HEK293 (cell line): Measurements from ENCODE around the gene PCP4.

Source experiments
- CTCF ChIA-PET: fragments of 350-600 bp; formaldehyde crosslinking; extraction: SDS; loops from one replicate; lab custom pipeline; 2021; ENCODE audit warnings: antibody characterized with exemption; lab: Yijun Ruan, JAX
- POLR2A ChIA-PET: fragments of 300-600 bp; formaldehyde crosslinking; extraction: SDS; loops from one replicate; lab custom pipeline; 2020; ENCODE audit warnings: antibody characterized with exemption, inconsistent platforms; lab: Yijun Ruan, JAX
- H3K27ac ChIP-seq: fragments of 200-500 bp; sonication (Bioruptor generic); 2 replicates; pipeline ENCODE4 v1.5.1; 2014; ENCODE audit warnings: low read depth, low read length, control low read depth, inconsistent platforms; ENCODE audit errors: extremely low read depth
- H3K36me3 ChIP-seq, 2 experiments: fragments of 200-500 bp in 1 of 2; sonication (Bioruptor generic) in 1 of 2; 1 replicate in 1 of 2; 2 replicates in 1 of 2; pipeline ENCODE4 v1.5.1; 2014 to 2017; ENCODE audit warnings: inconsistent platforms in 2 of 2, low read length in 2 of 2; ENCODE audit not compliant: control insufficient read depth in 2 of 2, insufficient read depth in 1 of 2
- H3K4me1 ChIP-seq: fragments of 200-500 bp; sonication (Bioruptor generic); 2 replicates; pipeline ENCODE4 v1.5.1; 2014; ENCODE audit warnings: mild to moderate bottlenecking, low read length, inconsistent platforms; ENCODE audit not compliant: control insufficient read depth, insufficient read depth
- H3K4me3 ChIP-seq: 2 replicates; pipeline ENCODE4 v1.5.1; 2011; ENCODE audit warnings: low read depth, mild to moderate bottlenecking, control low read depth, low read length, moderate library complexity
- H3K9me3 ChIP-seq: fragments of 200-500 bp; sonication (Bioruptor generic); 2 replicates; pipeline ENCODE4 v1.5.1; 2014; ENCODE audit warnings: low read depth, low read length, inconsistent platforms; ENCODE audit not compliant: control insufficient read depth, insufficient read depth
- ATF2 ChIP-seq: fragments of 450-650 bp; formaldehyde crosslinking; IDR thresholded peaks from 2 replicates; pipeline ENCODE4 v1.5.1; 2016; ENCODE audit warnings: missing biosample characterization, missing genetic modification characterization, low read depth
- TSHZ1 ChIP-seq: fragments of 450-650 bp; formaldehyde crosslinking; IDR thresholded peaks from 2 replicates; pipeline ENCODE4 v1.5.1; 2016; ENCODE audit warnings: missing biosample characterization, missing genetic modification characterization, borderline replicate concordance
- ZBTB11 ChIP-seq: fragments of 450-650 bp; formaldehyde crosslinking; conservative IDR thresholded peaks from 2 replicates; pipeline ENCODE4 v1.5.1; 2016; ENCODE audit warnings: low read depth, missing biosample characterization, missing genetic modification characterization
- ZFP41 ChIP-seq: fragments of 450-650 bp; formaldehyde crosslinking; IDR thresholded peaks from 2 replicates; pipeline ENCODE4 v1.5.1; 2016; ENCODE audit warnings: missing biosample characterization, missing genetic modification characterization, borderline replicate concordance
- ZNF140 ChIP-seq: fragments of 450-650 bp; formaldehyde crosslinking; IDR thresholded peaks from 2 replicates; pipeline ENCODE4 v1.5.1; 2016; ENCODE audit warnings: missing biosample characterization, missing genetic modification characterization
- ZNF155 ChIP-seq: fragments of 450-650 bp; formaldehyde crosslinking; IDR thresholded peaks from 2 replicates; pipeline ENCODE4 v1.5.1; 2016; ENCODE audit warnings: missing biosample characterization, missing genetic modification characterization
- ZNF16 ChIP-seq: fragments of 450-650 bp; formaldehyde crosslinking; IDR thresholded peaks from 2 replicates; pipeline ENCODE4 v1.5.1; 2016; ENCODE audit warnings: low read depth, missing biosample characterization, missing genetic modification characterization
- ZNF175 ChIP-seq: fragments of 450-650 bp; formaldehyde crosslinking; IDR thresholded peaks from 2 replicates; pipeline ENCODE4 v1.5.1; 2016; ENCODE audit warnings: missing biosample characterization, missing genetic modification characterization
- ZNF19 ChIP-seq: fragments of 450-650 bp; formaldehyde crosslinking; IDR thresholded peaks from 2 replicates; pipeline ENCODE4; 2016; ENCODE audit warnings: missing biosample characterization, missing genetic modification characterization, low read depth
- ZNF341 ChIP-seq: fragments of 450-650 bp; formaldehyde crosslinking; IDR thresholded peaks from 2 replicates; pipeline ENCODE4; 2016; ENCODE audit warnings: low read depth, missing biosample characterization, missing genetic modification characterization
- ZNF404 ChIP-seq: fragments of 450-650 bp; formaldehyde crosslinking; IDR thresholded peaks from 2 replicates; pipeline ENCODE4 v1.5.1; 2017; ENCODE audit warnings: missing biosample characterization, missing genetic modification characterization
- ZNF433 ChIP-seq: fragments of 450-650 bp; formaldehyde crosslinking; IDR thresholded peaks from 2 replicates; pipeline ENCODE4 v1.5.1; 2016; ENCODE audit warnings: missing biosample characterization, missing genetic modification characterization, low read depth
- ZNF473 ChIP-seq: fragments of 450-650 bp; formaldehyde crosslinking; IDR thresholded peaks from 2 replicates; pipeline ENCODE4 v1.5.1; 2017; ENCODE audit warnings: missing biosample characterization, missing genetic modification characterization
- ZNF558 ChIP-seq: fragments of 450-650 bp; formaldehyde crosslinking; IDR thresholded peaks from 2 replicates; pipeline ENCODE4 v1.5.1; 2016; ENCODE audit warnings: missing biosample characterization, missing genetic modification characterization
- ZNF621 ChIP-seq: fragments of 450-650 bp; formaldehyde crosslinking; IDR thresholded peaks from 2 replicates; pipeline ENCODE4 v1.5.1; 2017; ENCODE audit warnings: missing biosample characterization, missing genetic modification characterization
- ZNF645 ChIP-seq: fragments of 450-650 bp; formaldehyde crosslinking; IDR thresholded peaks from 2 replicates; pipeline ENCODE4; 2016; ENCODE audit warnings: missing biosample characterization, missing genetic modification characterization
- ZNF664 ChIP-seq: fragments of 450-650 bp; formaldehyde crosslinking; IDR thresholded peaks from 2 replicates; pipeline ENCODE4 v1.5.1; 2016; ENCODE audit warnings: missing biosample characterization, missing genetic modification characterization
- ZNF843 ChIP-seq: fragments of 450-650 bp; formaldehyde crosslinking; IDR thresholded peaks from 2 replicates; pipeline ENCODE4 v1.5.1; 2016; ENCODE audit warnings: missing biosample characterization, missing genetic modification characterization
- ZSCAN18 ChIP-seq: fragments of 450-650 bp; formaldehyde crosslinking; IDR thresholded peaks from 2 replicates; pipeline ENCODE4 v1.5.1; 2016; ENCODE audit warnings: missing biosample characterization, missing genetic modification characterization

Gene PCP4

GRCh38 chr21:39881661-39882060 lies 14.4 kb downstream of the PCP4 start (continued):
- TF ChIP-seq ZNF19 (tag by site-specific recombination): no peak
- no peak for TF ChIP-seq ZNF621 (tag by site-specific recombination)
- no peak for TF ChIP-seq ZNF16 (tag by site-specific recombination)

- no peak for TF ChIP-seq ZFP41 (tag by site-specific recombination)
- no peak for TF ChIP-seq ZNF558 (tag by site-specific recombination)
- no peak for TF ChIP-seq ZNF645 (tag by site-specific recombination)
- TF ChIP-seq ZBTB11 (tag by site-specific recombination): no peak
- no peak for TF ChIP-seq ZNF843 (tag by site-specific recombination)
- no peak for TF ChIP-seq ZNF155 (tag by site-specific recombination)
- TF ChIP-seq TSHZ1: no peak
- TF ChIP-seq ZNF341: no peak
- no peak for TF ChIP-seq ZNF140 (tag by site-specific recombination)
- no peak for TF ChIP-seq ZNF175 (tag by site-specific recombination)
- no peak for TF ChIP-seq ZNF433
- TF ChIP-seq ZNF473: no peak
- no peak for TF ChIP-seq ZNF404 (tag by site-specific recombination)
- TF ChIP-seq ATF2: no peak
- no peak for TF ChIP-seq ZSCAN18 (tag by site-specific recombination)
- TF ChIP-seq ZNF664 (tag by site-specific recombination): no peak
- TF ChIP-seq, all 188 proteins: peak for 0
- no peaks in the 10 kb centered on the region for H3K36me3 ChIP-seq
- H3K27ac ChIP-seq: no peak overlapping the region
- H3K4me1 ChIP-seq: no peaks in the 10 kb centered on the region
- ChIA-PET CTCF (interaction anchor here (0.6 to 3.1 kb wide), 2 partner anchors 15 to 227 kb away, joined by 3 to 12 read pairs; partner anchors contain the start of gene PCP4), POLR2A (no interaction called here)
- H3K4me3 ChIP-seq: no peak overlapping the region
- H3K9me3 ChIP-seq: no peaks in the 10 kb centered on the region
Observed at GRCh38 chr21:39882151-39882838, 15.1 kb downstream of the PCP4 start.
